Activated naive CD4-positive, alpha-beta T cell (primary cell): ENCODE results near the gene DNAI1.
"Not testable (repeated sequence)": the region's sequence is repeated elsewhere in the genome, so short reads cannot be mapped to it uniquely, and the experiment has no call there.

Source experiments
- DNase-seq, 4 experiments: peaks; one replicate each; lab custom pipeline; 2025; lab: John Stamatoyannopoulos, UW

Gene DNAI1

GRCh38 chr9:34451135-34451534 lies 7.5 kb upstream of the DNAI1 start:
- DNase-seq: no peak

- DNase-seq: no peak
These were observed 7.1 kb upstream of the DNAI1 start for GRCh38 chr9:34451545-34451944.

- no peak for DNase-seq
These were observed 6.0 kb upstream of the DNAI1 start for GRCh38 chr9:34452568-34452967.

- DNase-seq: no peak
These were observed 4.0 kb upstream of the DNAI1 start for GRCh38 chr9:34454571-34455065.

- DNase-seq: no peak
These were observed 2.5 kb upstream of the DNAI1 start for GRCh38 chr9:34456151-34456550.

- DNase-seq: no peak
These were observed 1.9 kb upstream of the DNAI1 start for GRCh38 chr9:34456746-34457145.

- DNase-seq: peak in 1 of 4 experiments; percentile 21
These were observed 1.2 kb upstream of the DNAI1 start for GRCh38 chr9:34457266-34458012.

- no peak for DNase-seq
These were observed 345 bp downstream of the DNAI1 start for GRCh38 chr9:34458959-34459340.

- no peak for DNase-seq
These were observed 751 bp downstream of the DNAI1 start for GRCh38 chr9:34459356-34459755.

GRCh38 chr9:34459941-34460340 lies 1.3 kb downstream of the DNAI1 start:
- no peak for DNase-seq

- no peak for DNase-seq
These were observed 4.7 kb downstream of the DNAI1 start for GRCh38 chr9:34463098-34463900.

GRCh38 chr9:34463901-34464232 lies 5.3 kb downstream of the DNAI1 start:
- DNase-seq: no peak

GRCh38 chr9:34464571-34464970 lies 6.0 kb downstream of the DNAI1 start:
- no peak for DNase-seq

GRCh38 chr9:34465468-34465867 lies 6.9 kb downstream of the DNAI1 start:
- DNase-seq: no peak

- no peak for DNase-seq
These were observed 16.5 kb downstream of the DNAI1 start for GRCh38 chr9:34475097-34475496.

- DNase-seq: no peak
These were observed 18.9 kb downstream of the DNAI1 start for GRCh38 chr9:34477541-34477940.

- no peak for DNase-seq
These were observed 20.8 kb downstream of the DNAI1 start for GRCh38 chr9:34479431-34479866.

- DNase-seq: not testable (repeated sequence)
These were observed 23.0 kb downstream of the DNAI1 start for GRCh38 chr9:34481620-34482019.

- DNase-seq: not testable (repeated sequence)
These were observed 24.1 kb downstream of the DNAI1 start for GRCh38 chr9:34482746-34483145.

GRCh38 chr9:34484678-34485077 lies 26.1 kb downstream of the DNAI1 start:
- DNase-seq: no peak

- no peak for DNase-seq
These were observed 27.2 kb downstream of the DNAI1 start for GRCh38 chr9:34485822-34486221.

- DNase-seq: no peak
These were observed 28.0 kb downstream of the DNAI1 start for GRCh38 chr9:34486572-34486971.

GRCh38 chr9:34490360-34490759 lies 31.8 kb downstream of the DNAI1 start:
- no peak for DNase-seq
